Measurements from ENCODE around the gene XRCC5. TPM values are rescaled to one million over a fixed set of nuclear protein-coding genes. Genes with fewer than 3 reads are reported as not detected.

Gene XRCC5
- total RNA-seq, 4 donors from 2014 or later = 131 to 157 (median 141) TPM

DNA sequence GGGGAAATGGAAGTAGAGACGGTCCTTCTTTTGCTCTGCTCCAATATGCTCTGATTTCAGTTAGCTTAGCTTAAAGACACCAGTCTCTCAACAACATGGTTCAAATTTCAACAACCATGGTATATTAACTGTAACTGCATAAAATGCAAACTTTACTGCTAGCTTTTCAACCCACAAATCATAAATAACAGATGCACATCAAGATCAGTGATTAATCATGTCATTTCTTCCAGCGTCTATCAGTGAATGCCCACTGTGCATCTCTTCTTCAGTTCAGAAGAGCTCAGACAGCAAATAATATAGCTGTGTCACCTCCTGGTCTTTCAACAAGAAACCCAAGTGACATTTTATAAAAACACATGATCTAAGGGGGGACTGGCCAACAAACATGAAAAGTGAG is 40.1 kb upstream of the XRCC5 start:
- no peaks in the 10 kb centered on the region for H3K4me1 ChIP-seq
- no peaks in the 10 kb centered on the region for H3K9me3 ChIP-seq
- H3K27ac ChIP-seq = no peak overlapping the region
- in situ Hi-C loops (cut with MboI; ENCODE audit: low sequenced_read_pairs in 4 of 4) = no loop called here
- no peak for DNase-seq
- TF ChIP-seq CTCF (IDR thresholded peaks at IDR 0.05 in 4 of 5, conservative IDR thresholded peaks at IDR 0.05 in 1 of 5) (no peak), POLR2A (IDR thresholded peaks at IDR 0.05) (no peak)
- no peaks in the 10 kb centered on the region for H3K36me3 ChIP-seq
- H3K4me3 ChIP-seq = no peak overlapping the region
- H3K27me3 ChIP-seq = no peaks in the 10 kb centered on the region
- intact Hi-C loops (cut with DNase I; ENCODE audit: low total_unique reads) = no loop called here
- ATAC-seq = no peak

- Histone ChIP-seq H3K4me3 (no peak overlapping the region), H3K9me3 (no peaks in the 10 kb centered on the region), H3K4me1 (no peaks in the 10 kb centered on the region), H3K36me3 (no peaks in the 10 kb centered on the region), H3K27ac (no peak overlapping the region), H3K27me3 (no peaks in the 10 kb centered on the region)
- ATAC-seq = no peak
- TF ChIP-seq POLR2A (IDR thresholded peaks at IDR 0.05) (no peak), CTCF (IDR thresholded peaks at IDR 0.05 in 4 of 5, conservative IDR thresholded peaks at IDR 0.05 in 1 of 5) (no peak)
- no peak for DNase-seq
- in situ Hi-C loops (cut with MboI; ENCODE audit: low sequenced_read_pairs in 4 of 4) (no loop called here), intact Hi-C loops (cut with DNase I; ENCODE audit: low total_unique reads) (no loop called here)
Observed at GRCh38 chr2:216070195-216070594, 39.0 kb upstream of the XRCC5 start.

DNA sequence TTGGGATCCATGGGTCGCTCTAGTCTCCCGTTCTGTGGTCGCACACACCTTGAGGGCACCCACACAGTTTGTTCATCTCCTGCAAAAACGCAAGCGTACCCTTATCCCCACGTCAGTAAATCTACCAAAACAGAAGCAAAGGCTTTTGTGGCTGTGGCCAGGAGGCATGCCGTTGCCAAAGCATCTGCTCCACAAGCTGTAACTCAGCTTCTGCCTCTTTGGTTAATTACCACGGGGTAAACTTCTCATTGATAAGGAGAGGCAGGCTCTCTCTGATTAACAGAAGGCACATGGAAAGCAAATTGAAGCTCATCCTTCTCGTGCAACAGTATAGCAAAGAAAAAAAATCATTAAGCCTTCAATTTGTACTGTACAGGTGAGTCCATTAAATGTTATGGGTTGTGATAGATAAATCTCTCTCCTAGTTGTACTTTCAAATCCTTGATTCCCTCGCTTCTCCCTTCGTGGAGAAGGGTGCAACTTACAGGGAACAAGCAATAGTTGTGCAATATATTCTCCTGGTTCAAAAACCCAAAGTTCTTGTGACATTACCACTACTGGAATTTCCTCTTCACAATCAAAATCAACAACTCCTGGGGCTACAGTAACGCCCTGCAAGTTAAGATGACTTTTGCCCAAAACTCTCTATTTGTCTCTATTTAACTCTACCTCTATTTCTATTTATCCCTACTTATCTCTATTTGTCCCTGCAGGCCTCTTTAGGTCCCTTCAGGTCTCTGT is 37.9 kb upstream of the XRCC5 start:
- DNase-seq (no peak), ATAC-seq (no peak)
- no peaks in the 10 kb centered on the region for H3K27me3 ChIP-seq
- TF ChIP-seq CTCF (IDR thresholded peaks at IDR 0.05 in 4 of 5, conservative IDR thresholded peaks at IDR 0.05 in 1 of 5) = no peak
- no peak for TF ChIP-seq POLR2A (IDR thresholded peaks at IDR 0.05)
- intact Hi-C loops (cut with DNase I; ENCODE audit: low total_unique reads) = no loop called here
- H3K4me1 ChIP-seq = no peaks in the 10 kb centered on the region
- no peak overlapping the region for H3K4me3 ChIP-seq
- no peaks in the 10 kb centered on the region for H3K9me3 ChIP-seq
- no peaks in the 10 kb centered on the region for H3K36me3 ChIP-seq
- in situ Hi-C loops (cut with MboI; ENCODE audit: low sequenced_read_pairs in 4 of 4) = no loop called here
- no peak overlapping the region for H3K27ac ChIP-seq

DNA sequence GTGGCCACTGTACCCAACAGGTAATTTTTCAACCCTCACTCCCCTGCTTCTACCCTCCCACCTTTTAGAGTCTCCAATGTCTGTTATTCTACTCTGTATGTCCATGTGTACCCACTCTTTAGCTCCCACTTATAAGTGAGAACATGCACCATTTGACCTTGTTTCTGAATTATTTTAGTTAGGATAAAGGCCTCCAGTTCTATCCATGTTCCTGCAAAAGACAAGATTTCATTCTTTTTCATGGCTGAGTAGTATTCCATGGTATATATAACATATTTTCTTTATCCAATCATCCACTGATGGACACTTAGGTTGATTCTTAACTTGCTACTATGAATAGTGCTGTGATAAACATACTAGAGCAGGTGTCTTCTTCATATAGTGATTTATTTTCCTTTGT is 36.7 kb upstream of the XRCC5 start:
- H3K9me3 ChIP-seq = no peaks in the 10 kb centered on the region
- H3K27ac ChIP-seq = no peak overlapping the region
- intact Hi-C loops (cut with DNase I; ENCODE audit: low total_unique reads) (no loop called here), in situ Hi-C loops (cut with MboI; ENCODE audit: low sequenced_read_pairs in 4 of 4) (no loop called here)
- H3K27me3 ChIP-seq = no peaks in the 10 kb centered on the region
- no peak overlapping the region for H3K4me3 ChIP-seq
- H3K4me1 ChIP-seq = no peaks in the 10 kb centered on the region
- no peak for ATAC-seq
- DNase-seq = no peak
- TF ChIP-seq POLR2A (IDR thresholded peaks at IDR 0.05) (no peak), CTCF (IDR thresholded peaks at IDR 0.05 in 4 of 5, conservative IDR thresholded peaks at IDR 0.05 in 1 of 5) (no peak)
- H3K36me3 ChIP-seq = no peaks in the 10 kb centered on the region

DNA sequence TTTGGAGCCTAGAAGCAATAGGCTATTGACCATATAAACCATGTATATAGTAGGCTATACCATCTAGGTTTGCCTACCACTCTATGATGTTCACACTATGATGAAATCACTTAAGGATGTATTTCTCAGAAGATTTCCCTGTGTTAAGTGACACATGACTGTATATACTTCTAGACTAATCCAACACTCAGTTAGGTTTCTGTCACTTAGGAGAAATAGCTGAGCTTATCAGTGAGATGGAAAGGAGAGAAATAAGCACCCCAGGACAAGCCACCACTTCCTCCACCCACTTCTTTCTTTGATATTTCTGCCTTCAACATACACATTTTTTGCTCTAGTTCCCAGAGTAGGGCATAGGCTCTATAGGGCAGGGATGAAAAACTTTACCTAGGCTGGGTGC is 35.4 kb upstream of the XRCC5 start:
- TF ChIP-seq CTCF (IDR thresholded peaks at IDR 0.05 in 4 of 5, conservative IDR thresholded peaks at IDR 0.05 in 1 of 5) (no peak), POLR2A (IDR thresholded peaks at IDR 0.05) (no peak)
- intact Hi-C loops (cut with DNase I; ENCODE audit: low total_unique reads) = no loop called here
- Histone ChIP-seq H3K4me1 (no peaks in the 10 kb centered on the region), H3K27ac (no peak overlapping the region), H3K9me3 (no peaks in the 10 kb centered on the region), H3K36me3 (no peaks in the 10 kb centered on the region), H3K27me3 (no peaks in the 10 kb centered on the region), H3K4me3 (no peak overlapping the region)
- DNase-seq = no peak
- no peak for ATAC-seq
- in situ Hi-C loops (cut with MboI; ENCODE audit: low sequenced_read_pairs in 4 of 4) = no loop called here
